Prostate gland (tissue), 2 donors: ENCODE measurements around the gene PARP8.
"Not testable (repeated sequence)": the region's sequence is repeated elsewhere in the genome, so short reads cannot be mapped to it uniquely, and the experiment has no call there.

Experiments used
- POLR2A ChIP-seq: fragments of 450-650 bp; IDR thresholded peaks from one replicate; pipeline ENCODE4 v1.6.1; 2016; ENCODE audit warnings: antibody characterized with exemption, mild to moderate bottlenecking
- POLR2AphosphoS5 ChIP-seq: sonication (generic); formaldehyde crosslinking; IDR thresholded peaks from one replicate; pipeline ENCODE4 v1.6.1; 2017; ENCODE audit warnings: antibody characterized with exemption
- TF ChIP-seq, protein P1 (sequence below), 4 experiments: fragments of 200-600 bp in 2 of 4; fragments of 450-650 bp in 2 of 4; sonication (generic) in 2 of 4; IDR thresholded peaks; 1 replicate in 3 of 4; 2 replicates in 1 of 4; pipeline ENCODE4 v1.5.1; 2016 to 2019; ENCODE audit warnings: antibody characterized with exemption in 4 of 4, mild to moderate bottlenecking in 2 of 4, moderate library complexity in 2 of 4

DNA sequence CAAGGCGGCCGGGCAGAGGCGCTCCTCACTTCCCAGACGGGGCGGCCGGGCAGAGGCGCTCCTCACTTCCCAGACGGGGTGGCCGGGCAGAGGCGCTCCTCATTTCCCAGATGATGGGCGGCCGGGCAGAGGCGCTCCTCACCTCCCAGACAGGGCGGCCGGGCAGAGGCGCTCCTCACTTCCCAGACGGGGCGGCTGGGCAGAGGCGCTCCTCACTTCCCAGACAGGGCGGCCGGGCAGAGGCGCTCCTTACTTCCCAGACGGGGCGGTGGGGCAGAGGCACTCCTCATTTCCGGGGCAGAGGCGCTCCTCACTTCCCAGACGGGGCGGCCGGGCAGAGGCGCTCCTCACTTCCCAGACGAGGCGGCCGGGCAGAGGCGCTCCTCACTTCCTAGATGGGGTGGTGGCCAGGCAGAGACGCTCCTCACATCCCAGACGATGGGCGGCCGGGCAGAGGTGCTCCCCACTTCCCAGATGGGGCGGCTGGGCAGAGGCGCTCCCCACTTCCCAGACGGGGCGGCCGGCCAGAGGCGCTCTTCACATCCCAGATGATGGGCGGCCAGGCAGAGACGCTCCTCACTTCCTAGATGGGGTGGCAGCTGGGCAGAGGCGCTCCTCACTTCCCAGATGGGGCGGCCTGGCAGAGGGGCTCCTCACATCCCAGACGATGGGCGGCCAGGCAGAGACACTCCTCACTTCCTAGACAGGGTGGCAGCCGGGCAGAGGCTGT lies 108.2 kb downstream of the PARP8 start:
- TF ChIP-seq, protein P1, sequence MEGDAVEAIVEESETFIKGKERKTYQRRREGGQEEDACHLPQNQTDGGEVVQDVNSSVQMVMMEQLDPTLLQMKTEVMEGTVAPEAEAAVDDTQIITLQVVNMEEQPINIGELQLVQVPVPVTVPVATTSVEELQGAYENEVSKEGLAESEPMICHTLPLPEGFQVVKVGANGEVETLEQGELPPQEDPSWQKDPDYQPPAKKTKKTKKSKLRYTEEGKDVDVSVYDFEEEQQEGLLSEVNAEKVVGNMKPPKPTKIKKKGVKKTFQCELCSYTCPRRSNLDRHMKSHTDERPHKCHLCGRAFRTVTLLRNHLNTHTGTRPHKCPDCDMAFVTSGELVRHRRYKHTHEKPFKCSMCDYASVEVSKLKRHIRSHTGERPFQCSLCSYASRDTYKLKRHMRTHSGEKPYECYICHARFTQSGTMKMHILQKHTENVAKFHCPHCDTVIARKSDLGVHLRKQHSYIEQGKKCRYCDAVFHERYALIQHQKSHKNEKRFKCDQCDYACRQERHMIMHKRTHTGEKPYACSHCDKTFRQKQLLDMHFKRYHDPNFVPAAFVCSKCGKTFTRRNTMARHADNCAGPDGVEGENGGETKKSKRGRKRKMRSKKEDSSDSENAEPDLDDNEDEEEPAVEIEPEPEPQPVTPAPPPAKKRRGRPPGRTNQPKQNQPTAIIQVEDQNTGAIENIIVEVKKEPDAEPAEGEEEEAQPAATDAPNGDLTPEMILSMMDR (IDR thresholded peaks at IDR 0.05), result not testable (repeated sequence)
- TF ChIP-seq POLR2A, POLR2AphosphoS5: not testable (repeated sequence)
